Amniotic epithelial cell (primary cell): Measurements from ENCODE around the gene PAAF1.

Experiments used
- DNase-seq: peaks from one replicate; pipeline ENCODE4 v3.0.0-alpha.2; 2010; ENCODE audit warnings: low read depth

PAAF1 gene

GRCh38 chr11:73945396-73945795, 68.6 kb downstream of the PAAF1 start:
- DNase-seq, result no peak

- no peak for DNase-seq
Measured at GRCh38 chr11:73946798-73947458, 70.1 kb downstream of the PAAF1 start.

GRCh38 chr11:73949246-73949645, 72.4 kb downstream of the PAAF1 start:
- no peak for DNase-seq

- DNase-seq, result no peak
Measured at GRCh38 chr11:73949912-73950311, 73.1 kb downstream of the PAAF1 start.

GRCh38 chr11:73950869-73951710, 74.3 kb downstream of the PAAF1 start, which contains the start of gene DNAJB13:
Gene DNAJB13 (plus strand): TSS chr11:73951026. CDS start chr11:73951070, 44 bp downstream.
- peak; percentile 57 for DNase-seq

GRCh38 chr11:73951797-73952196, 75.0 kb downstream of the PAAF1 start:
- DNase-seq, result no peak

GRCh38 chr11:73956876-73957653, 80.3 kb downstream of the PAAF1 start:
- DNase-seq, result no peak

- DNase-seq, result no peak
Measured at GRCh38 chr11:73957654-73958361, 81.0 kb downstream of the PAAF1 start.

GRCh38 chr11:73958521-73959141, 81.8 kb downstream of the PAAF1 start:
- no peak for DNase-seq

- DNase-seq, result no peak
Measured at GRCh38 chr11:73961321-73961720, 84.5 kb downstream of the PAAF1 start.

GRCh38 chr11:73962101-73962705, 85.4 kb downstream of the PAAF1 start:
- DNase-seq, result no peak

- no peak for DNase-seq
Measured at GRCh38 chr11:73963861-73964260, 87.1 kb downstream of the PAAF1 start.

GRCh38 chr11:73965076-73965763, 88.4 kb downstream of the PAAF1 start:
- DNase-seq, result no peak

- DNase-seq, result no peak
Measured at GRCh38 chr11:73965764-73966121, 88.9 kb downstream of the PAAF1 start.

GRCh38 chr11:73968356-73968966, 91.7 kb downstream of the PAAF1 start:
- no peak for DNase-seq

- no peak for DNase-seq
Measured at GRCh38 chr11:73969091-73969490, 92.3 kb downstream of the PAAF1 start.

- no peak for DNase-seq
Measured at GRCh38 chr11:73969991-73970800, 93.4 kb downstream of the PAAF1 start.

GRCh38 chr11:73971175-73971719, 94.4 kb downstream of the PAAF1 start:
- DNase-seq, result no peak

GRCh38 chr11:73972187-73972586, 95.4 kb downstream of the PAAF1 start:
- DNase-seq, result no peak
